Measurements from ENCODE around the gene NOB1. TPM values are rescaled to one million over a fixed set of nuclear protein-coding genes. Genes with fewer than 3 reads are reported as not detected.

Gene NOB1
- polyA plus RNA-seq, 1 experiment: 73.1 TPM

DNA sequence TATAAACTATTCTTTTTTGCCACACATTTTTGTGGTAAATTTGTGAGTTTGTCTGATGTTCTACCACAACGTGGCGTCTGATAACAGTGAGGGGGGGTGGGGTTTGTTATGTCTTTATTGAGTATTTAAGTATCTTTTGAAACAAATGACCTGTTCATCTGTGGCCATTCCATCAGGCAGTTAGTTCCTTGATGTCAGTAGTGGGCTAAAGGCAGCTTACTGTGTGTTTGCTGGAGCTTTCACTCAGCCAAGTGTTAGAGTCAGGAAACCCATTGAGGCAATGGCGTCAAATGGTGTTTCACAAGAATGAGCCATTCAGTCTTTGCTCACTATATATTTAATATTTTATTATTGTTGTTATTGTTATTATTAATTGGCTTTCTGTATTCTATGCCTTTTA lies 56.3 kb downstream of the NOB1 start:
- no peaks in the 10 kb centered on the region for H3K27me3 ChIP-seq (ENCODE audit: control insufficient read depth, insufficient read depth, low read length)
- no peak overlapping the region for H3K4me3 ChIP-seq (ENCODE audit: low read depth, low read length)
- H3K36me3 ChIP-seq (ENCODE audit: control insufficient read depth, insufficient read depth, low read length): peaks cover 14% of the 10 kb centered on the region
- CTCF ChIA-PET: interaction anchor here (0.6 kb wide), 1 partner anchor 295 kb away, joined by 3 read pairs; no protein-coding TSS in a partner anchor
- POLR2A ChIA-PET: no interaction called here
- no peak for DNase-seq (ENCODE audit: low read depth)
- TF ChIP-seq, protein P1, sequence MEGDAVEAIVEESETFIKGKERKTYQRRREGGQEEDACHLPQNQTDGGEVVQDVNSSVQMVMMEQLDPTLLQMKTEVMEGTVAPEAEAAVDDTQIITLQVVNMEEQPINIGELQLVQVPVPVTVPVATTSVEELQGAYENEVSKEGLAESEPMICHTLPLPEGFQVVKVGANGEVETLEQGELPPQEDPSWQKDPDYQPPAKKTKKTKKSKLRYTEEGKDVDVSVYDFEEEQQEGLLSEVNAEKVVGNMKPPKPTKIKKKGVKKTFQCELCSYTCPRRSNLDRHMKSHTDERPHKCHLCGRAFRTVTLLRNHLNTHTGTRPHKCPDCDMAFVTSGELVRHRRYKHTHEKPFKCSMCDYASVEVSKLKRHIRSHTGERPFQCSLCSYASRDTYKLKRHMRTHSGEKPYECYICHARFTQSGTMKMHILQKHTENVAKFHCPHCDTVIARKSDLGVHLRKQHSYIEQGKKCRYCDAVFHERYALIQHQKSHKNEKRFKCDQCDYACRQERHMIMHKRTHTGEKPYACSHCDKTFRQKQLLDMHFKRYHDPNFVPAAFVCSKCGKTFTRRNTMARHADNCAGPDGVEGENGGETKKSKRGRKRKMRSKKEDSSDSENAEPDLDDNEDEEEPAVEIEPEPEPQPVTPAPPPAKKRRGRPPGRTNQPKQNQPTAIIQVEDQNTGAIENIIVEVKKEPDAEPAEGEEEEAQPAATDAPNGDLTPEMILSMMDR (IDR thresholded peaks at IDR 0.05; ENCODE audit: insufficient read depth, low read depth, low read length): no peak

DNA sequence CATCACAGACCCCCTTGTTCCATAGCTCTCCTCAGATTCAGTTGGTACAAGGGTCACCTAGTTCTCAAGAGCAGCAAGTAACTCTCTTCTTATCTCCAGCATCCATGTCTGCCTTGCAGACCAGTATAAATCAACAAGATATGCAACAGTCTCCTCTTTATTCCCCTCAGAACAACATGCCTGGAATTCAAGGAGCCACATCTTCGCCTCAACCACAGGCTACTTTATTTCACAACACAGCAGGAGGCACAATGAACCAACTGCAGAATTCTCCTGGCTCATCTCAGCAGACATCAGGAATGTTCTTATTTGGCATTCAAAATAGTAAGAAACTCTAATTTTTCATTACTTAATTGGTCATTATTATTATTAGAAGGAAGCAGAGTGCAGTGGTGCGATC lies 60.8 kb downstream of the NOB1 start:
- Histone ChIP-seq H3K4me3 (ENCODE audit: low read depth, low read length) (no peak overlapping the region), H3K36me3 (ENCODE audit: control insufficient read depth, insufficient read depth, low read length) (peaks cover 20% of the 10 kb centered on the region), H3K27me3 (ENCODE audit: control insufficient read depth, insufficient read depth, low read length) (no peaks in the 10 kb centered on the region)
- CTCF ChIA-PET: interaction anchor here (2.2 kb wide), 1 partner anchor 298 kb away, joined by 5 read pairs; no protein-coding TSS in a partner anchor
- TF ChIP-seq, protein P1 (IDR thresholded peaks at IDR 0.05; ENCODE audit: insufficient read depth, low read depth, low read length): no peak
- POLR2A ChIA-PET: no interaction called here
- DNase-seq (ENCODE audit: low read depth): no peak

DNA sequence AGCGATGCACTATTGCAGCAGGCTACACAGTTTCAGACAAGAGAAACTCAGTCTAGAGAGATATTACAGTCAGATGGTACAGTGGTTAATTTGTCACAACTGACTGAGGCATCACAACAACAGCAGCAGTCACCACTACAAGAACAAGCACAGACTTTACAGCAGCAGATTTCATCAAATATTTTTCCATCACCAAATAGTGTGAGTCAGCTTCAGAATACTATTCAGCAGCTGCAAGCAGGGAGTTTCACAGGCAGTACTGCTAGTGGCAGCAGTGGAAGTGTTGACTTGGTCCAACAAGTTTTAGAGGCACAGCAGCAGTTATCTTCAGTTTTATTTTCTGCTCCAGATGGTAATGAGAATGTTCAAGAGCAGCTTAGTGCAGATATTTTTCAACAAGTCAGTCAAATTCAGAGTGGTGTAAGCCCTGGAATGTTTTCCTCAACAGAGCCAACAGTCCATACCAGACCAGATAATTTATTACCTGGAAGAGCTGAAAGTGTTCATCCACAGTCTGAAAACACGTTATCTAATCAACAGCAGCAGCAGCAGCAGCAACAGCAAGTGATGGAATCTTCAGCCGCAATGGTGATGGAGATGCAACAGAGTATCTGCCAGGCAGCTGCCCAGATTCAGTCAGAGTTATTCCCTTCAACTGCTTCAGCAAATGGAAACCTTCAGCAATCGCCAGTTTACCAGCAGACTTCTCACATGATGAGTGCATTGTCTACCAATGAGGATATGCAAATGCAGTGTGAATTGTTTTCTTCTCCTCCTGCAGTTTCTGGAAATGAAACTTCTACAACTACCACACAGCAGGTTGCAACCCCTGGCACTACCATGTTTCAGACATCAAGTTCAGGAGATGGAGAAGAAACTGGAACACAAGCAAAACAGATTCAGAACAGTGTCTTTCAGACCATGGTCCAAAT lies 62.5 kb downstream of the NOB1 start:
- H3K4me3 ChIP-seq (ENCODE audit: low read depth, low read length): no peak overlapping the region
- ChIA-PET POLR2A (no interaction called here), CTCF (interaction anchor here (1.3 to 2.2 kb wide), 2 partner anchors 294 to 296 kb away, joined by 5 to 6 read pairs; no protein-coding TSS in a partner anchor)
- TF ChIP-seq, protein P1 (IDR thresholded peaks at IDR 0.05; ENCODE audit: insufficient read depth, low read depth, low read length): no peak
- peak; percentile 9 for DNase-seq (ENCODE audit: low read depth)
- peaks cover 21% of the 10 kb centered on the region for H3K36me3 ChIP-seq (ENCODE audit: control insufficient read depth, insufficient read depth, low read length)
- no peaks in the 10 kb centered on the region for H3K27me3 ChIP-seq (ENCODE audit: control insufficient read depth, insufficient read depth, low read length)

Small RNAs within 50 kb of the gene (small RNA-seq; reads per million reads assigned to genes)
- gene RF00091 (ENCODE audit: insufficient read length, low read depth, low replicate concordance): not detected

Other genes with a start within 250 kb of the NOB1 start
- gene NFAT5, start 189.0 kb downstream of the NOB1 start, polyA plus RNA-seq (2011; rRNA removed): 29.6 and 40.8 TPM in 2 replicates
- 706 and 731 TPM in 2 replicates for gene NQO1, start 28.4 kb downstream of the NOB1 start, polyA plus RNA-seq (2011; rRNA removed)
- gene WWP2, start 7.4 kb upstream of the NOB1 start, polyA plus RNA-seq (2011; rRNA removed): 9.4 and 16.8 TPM in 2 replicates
- gene CLEC18A, start 196.4 kb upstream of the NOB1 start, polyA plus RNA-seq (2011; rRNA removed): 0.04 and 0.07 TPM in 2 replicates

All from BJ (cell line).